Limb (tissue), 2 donors: ENCODE results near the gene ZNF416.
A peak's percentile ranks its signal among the peaks of the same experiment; 100 is the strongest.

Experiments used
- DNase-seq, 2 donors: peaks; one replicate each; pipeline ENCODE4 v3.0.0-alpha.2; 2016; ENCODE audit errors: extremely low spot score in 2 of 2

ZNF416 gene

DNA sequence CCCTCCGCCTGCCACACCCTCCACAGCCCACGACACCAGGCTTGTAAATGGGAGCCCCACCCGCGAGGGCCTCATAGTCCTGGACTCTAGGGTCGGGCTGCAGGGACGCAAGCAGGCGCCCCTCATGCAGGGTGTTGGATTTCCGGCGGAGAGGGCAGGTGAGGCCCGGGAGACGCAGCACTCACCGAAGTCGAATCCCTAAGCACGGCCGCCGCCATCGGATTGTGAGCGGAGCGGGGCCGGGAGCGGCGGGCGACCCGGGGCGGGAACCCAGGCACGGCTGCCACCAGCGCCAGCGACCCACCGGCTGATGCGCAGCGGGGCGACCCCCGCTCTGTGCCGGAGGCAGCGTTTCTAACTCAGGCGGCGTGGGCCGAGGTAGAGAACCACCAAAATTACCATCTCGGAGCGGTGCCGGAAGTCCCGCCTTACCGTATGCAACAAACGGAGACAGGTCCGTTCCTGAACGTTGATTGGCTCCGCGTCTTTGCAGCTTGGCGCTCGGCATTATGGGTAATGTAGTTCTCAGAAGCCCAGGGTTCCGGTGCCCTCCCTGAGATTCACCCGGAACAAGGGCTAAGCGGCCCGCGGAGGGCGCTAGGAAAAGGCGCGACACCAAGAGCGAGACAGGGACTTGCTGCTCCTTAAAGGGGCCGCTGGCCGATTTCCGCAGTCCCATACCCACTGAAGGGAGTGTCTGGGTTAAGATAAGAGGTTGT, at the start of gene ZNF416:
Gene ZNF416, minus strand, starts transcription at position 425 of the 719 bp plus-strand sequence. Its CDS starts 207 bp downstream, at position 218.
- peak; percentile 94 to 99 for DNase-seq

GRCh38 chr19:57623091-57623490, 44.4 kb upstream of the ZNF416 start:
- no peak for DNase-seq

- no peak for DNase-seq
Observed at GRCh38 chr19:57620673-57621348, 42.1 kb upstream of the ZNF416 start.

DNA sequence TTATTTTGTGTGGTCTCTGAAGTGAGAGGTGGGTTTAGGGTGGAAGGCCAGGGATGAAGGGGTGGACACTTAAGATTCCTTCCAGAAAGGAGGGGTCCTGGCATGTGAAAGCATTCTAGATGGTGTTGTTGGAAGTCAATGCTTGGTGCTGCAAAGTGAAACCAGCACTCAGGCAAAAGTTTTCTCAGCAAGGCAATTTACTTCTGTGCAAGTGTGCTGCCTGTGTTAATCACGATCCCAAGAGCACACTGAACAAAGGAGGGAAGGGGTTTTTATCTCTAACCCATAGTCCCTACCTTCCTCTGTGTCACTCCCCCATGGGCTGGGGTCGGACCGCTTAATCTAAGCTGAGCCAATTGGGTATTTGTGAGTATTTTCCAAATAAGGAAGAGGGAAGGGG, 36.6 kb upstream of the ZNF416 start:
- no peak for DNase-seq

GRCh38 chr19:57613941-57614743, 35.4 kb upstream of the ZNF416 start, which contains the start of gene ZNF134:
TSS of gene ZNF134 (plus strand) at chr19:57614242. CDS start at chr19:57619469, 5,227 bp downstream.
- DNase-seq, result peak; percentile 93

- no peak for DNase-seq
Observed at GRCh38 chr19:57611113-57611512, 32.4 kb upstream of the ZNF416 start.

- DNase-seq, result no peak
Observed at GRCh38 chr19:57606931-57607330, 28.2 kb upstream of the ZNF416 start.

GRCh38 chr19:57599761-57600383, 21.2 kb upstream of the ZNF416 start, which contains the start of gene ZNF530:
TSS of gene ZNF530 (plus strand) at chr19:57599885. CDS start at chr19:57604346, 4,461 bp downstream.
- DNase-seq, result peak; percentile 86 to 95

DNA sequence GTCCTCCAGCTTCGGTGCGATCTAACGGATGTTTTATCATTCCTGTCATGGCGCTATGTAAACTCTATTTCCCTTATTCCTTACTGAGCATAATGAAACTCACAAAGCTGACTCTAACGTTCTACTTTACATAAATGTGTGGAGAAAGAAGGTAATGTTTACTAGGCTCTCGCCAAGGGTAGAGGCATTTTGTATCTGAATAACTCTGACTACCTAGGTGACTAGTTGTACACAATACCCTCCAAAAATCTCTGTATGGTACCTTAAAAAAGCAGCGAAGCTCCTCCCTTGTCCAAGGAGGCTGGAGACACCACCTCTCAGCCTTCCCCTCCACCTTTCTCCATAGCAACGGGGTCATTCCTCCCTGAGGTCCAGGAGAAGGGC, 20.7 kb upstream of the ZNF416 start:
- DNase-seq, result no peak

- DNase-seq, result no peak
Observed at GRCh38 chr19:57587529-57587928, 8.8 kb upstream of the ZNF416 start.

- DNase-seq, result peak; percentile 92 to 93
Observed at GRCh38 chr19:57583521-57584416, 5.1 kb upstream of the ZNF416 start, which contains the start of gene ZIK1. TSS of gene ZIK1 (plus strand) at chr19:57584145. CDS start at chr19:57584357, 212 bp downstream.

DNA sequence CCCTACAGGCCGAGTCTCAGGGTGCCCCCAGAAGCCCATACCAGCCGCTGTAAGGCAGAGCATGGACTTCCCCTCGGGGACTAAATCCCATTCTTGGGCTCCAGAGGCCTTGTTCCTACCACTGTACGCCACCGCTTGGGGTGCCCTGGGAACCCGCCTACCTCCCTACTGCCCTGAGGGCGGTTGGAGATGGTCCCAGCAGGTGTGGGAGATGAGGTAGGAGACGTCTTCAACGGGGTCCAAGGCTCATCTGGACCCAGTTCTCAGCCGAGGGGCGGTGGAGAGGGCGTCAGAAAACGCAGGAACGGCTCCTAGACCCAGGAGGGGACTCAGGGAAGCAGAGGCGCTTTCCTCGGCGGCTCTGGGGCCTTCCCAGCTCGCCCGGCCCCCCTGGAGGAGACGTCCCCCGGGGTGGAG, 4.4 kb upstream of the ZNF416 start:
- DNase-seq, result peak in 1 of 2 donors; percentile 32

DNA sequence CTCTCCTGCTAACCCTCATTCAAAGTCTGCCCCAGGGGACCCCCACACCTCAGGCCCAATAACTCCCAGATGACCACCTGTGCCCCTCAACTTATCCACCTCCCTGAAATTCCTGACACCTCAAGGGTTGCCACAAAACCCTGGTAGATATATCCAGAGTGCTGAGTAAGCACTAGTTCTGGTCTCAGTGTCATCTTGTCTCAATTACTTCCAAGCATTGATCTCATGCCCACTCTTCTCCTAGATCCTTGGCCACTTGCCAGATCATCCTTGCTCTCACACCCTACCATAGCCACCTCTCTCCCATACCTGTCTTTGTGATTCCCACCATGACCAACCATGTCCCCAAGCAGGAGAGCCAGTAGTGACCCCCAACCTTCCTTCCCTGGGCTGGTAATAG, 2.0 kb downstream of the ZNF416 start:
- no peak for DNase-seq

- no peak for DNase-seq
Observed at GRCh38 chr19:57572415-57572947, 6.2 kb downstream of the ZNF416 start.

- DNase-seq, result no peak
Observed at GRCh38 chr19:57570707-57571106, 8.0 kb downstream of the ZNF416 start.

DNA sequence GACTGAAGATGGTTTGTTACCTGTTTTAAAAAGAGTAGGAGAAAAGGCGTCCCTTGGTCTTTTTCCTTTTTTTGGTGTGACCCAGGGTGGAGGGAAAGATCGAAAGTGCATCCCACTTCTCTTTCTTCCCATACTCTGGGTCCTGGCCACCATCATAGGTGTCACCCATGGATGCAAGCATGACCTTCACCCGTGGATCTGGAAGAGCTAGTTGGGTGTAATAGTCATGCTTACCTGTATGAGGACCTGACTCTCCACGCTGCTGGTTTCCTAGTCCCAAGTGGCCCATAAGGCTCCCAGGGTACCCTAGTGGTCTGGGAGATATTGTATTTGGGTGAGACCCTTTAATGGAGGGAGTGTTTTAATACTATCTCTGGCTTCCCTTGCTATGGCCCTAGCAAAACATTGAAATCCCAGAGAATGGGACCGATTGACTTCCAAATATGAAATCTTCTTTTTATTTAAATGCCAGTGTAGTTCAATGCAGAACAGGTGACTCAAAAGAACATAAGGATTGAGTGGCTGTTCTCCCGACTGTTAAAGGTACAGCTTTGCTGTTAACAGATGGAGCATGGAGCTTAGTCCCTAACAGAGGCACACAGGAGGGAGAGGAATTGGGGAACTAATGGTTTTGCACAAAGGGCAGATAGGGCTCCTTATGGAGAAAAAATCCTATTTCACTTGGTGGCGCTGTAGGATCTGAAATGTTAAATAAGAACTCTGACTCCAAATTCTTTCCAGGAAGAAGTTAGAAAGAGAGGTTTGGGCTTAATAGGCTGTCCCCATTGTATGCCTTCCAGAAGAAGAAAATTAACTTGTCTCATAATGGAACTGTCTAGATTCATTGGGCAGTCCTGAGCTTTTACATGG, 12.1 kb downstream of the ZNF416 start:
- no peak for DNase-seq

DNA sequence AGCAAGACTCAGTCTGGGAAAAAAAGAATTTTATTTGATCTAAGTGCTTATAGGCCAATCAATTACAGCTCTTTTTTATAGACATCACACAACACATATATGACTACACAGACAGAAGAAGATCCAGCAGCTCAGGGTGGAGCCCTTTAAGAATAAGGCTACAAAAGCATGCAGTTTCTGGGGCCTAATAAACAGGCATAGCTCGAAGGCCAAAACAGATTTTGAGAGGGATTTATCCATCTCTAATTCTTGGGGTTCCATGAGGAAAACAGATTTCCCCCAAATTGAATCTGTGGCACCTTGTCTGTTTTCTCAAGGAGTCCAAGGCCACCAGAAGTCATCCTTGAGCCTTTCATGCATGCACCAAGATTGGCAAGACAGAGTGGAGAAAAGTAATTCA, 15.2 kb downstream of the ZNF416 start:
- DNase-seq, result no peak

DNA sequence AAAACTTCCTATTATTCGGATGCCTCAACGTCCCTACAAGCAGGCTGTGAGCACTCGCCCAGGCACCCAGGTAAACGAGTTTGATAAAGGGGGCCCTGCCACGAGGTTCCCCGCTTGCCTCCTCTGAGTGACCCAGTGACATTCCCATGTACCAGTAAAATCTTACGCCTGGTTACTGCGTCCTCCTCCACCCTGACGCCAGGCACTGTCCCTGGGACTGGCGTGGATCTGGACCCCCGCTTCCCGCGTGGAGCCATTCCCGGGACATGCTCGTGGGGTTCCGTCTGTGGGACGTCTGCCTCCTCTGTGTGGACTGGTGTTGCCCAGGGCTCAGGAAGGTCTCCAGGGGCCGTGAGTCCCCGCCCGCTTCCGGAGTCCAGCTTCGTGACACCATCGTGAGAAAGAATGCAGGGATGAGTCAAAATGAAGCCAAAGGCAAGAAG, 18.6 kb downstream of the ZNF416 start:
- peak in 1 of 2 donors; percentile 43 for DNase-seq
